ENCODE data around the gene SLC25A39. TPM values are rescaled to one million over a fixed set of nuclear protein-coding genes. Genes with fewer than 3 reads are reported as not detected.
"Not testable (repeated sequence)": the region's sequence is repeated elsewhere in the genome, so short reads cannot be mapped to it uniquely, and the experiment has no call there.

Gene SLC25A39
- total RNA-seq, 1 donor from 2014 or later: 91.6 TPM

DNA sequence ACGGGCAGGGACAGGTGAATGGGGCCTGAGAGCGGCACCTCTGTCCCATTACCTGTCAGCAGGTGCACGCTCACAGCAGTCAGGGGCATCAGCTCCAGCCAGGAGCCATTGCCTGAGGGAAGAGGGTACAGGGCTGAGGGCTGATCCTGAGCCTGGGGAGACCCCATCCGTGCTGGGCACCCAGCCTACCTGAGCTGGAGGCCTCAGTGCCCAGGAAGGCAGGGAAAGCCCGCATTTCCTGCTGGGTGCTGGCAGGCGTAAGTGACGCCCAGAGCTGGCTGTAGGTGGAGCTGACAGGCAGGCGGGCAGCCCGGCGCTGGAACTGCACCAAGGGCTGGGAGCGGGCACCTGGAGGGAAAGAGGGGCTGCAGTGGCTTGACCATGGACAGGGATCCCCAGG lies 31.6 kb upstream of the SLC25A39 start:
- no peak for ATAC-seq
- intact Hi-C loops (cut with DNase I): no loop called here
- no peak for DNase-seq (ENCODE audit: low spot score)

DNA sequence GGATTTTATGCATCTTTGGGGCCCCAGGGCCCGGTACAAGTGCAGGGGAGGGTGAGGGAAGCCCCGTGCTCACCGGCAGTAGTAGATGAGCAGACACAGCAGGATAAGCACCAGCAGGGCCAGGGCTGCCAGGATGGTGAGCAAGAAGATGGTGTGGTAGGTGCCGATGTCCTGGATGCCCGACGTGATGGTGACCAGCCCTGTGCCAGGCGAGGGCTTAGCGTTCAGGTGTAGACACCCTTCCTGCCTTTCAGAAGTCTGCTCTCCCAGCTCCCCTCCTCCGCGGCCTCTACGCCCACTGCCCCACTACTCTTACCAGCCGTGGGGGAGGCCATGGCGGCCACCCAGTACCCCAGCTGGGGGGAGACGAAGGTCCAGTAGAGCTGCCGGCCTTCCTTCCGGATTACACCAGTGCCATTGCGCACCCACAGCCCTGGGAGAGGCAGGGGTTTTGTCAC lies 31.0 kb upstream of the SLC25A39 start:
- ATAC-seq (no peak), DNase-seq (ENCODE audit: low spot score) (no peak)
- intact Hi-C loops (cut with DNase I): no loop called here

DNA sequence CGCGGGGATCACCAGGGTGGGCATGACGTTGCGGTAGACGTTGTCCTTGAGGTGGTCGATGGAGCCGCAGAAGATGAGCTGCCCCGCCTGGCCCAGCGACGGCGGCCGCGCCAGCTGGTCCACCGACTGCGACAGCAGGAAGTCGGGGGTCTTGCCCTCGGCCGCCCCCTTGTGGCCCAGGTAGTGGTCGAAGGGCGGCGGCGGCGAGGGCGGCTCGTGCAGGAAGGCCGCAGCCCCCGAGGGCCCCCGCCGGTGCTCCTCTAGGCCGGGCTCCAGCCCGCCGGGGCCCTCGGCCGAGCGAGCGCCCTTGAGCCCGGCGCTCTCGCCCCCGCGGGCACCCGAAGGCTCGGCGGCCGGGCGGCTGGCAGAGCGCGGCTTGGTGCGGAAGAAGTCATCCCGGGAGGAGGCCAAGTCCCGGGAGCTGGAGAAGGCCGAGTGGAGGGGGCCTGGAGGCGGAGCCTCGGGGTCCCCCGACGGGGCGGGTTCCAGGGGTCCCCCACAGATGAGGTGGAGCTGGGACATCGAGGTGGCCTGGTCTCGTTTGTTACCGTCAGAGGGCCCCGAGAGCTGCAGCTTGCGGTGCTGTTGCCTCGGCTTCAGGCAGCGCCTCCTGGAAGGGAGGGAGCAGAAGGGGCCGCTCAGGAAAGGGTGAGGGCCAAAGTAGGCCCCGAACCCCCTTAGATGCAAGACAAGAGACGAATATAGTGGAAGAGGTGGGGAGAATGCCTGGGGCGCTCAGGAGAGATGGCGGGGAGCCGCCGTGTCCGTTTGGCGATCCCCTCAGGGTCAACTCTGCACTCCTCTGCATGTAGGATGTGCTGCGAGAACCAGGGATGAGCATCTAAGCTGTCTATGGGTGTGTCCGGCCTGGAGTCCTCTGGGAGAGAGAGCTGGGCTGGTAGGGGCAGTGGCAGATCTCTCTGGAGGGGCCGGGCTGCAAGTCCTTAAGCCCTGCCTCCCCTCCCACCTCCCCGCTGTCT lies 30.2 kb upstream of the SLC25A39 start:
- ATAC-seq: no peak
- no peak for DNase-seq (ENCODE audit: low spot score)
- intact Hi-C loops (cut with DNase I): no loop called here

DNA sequence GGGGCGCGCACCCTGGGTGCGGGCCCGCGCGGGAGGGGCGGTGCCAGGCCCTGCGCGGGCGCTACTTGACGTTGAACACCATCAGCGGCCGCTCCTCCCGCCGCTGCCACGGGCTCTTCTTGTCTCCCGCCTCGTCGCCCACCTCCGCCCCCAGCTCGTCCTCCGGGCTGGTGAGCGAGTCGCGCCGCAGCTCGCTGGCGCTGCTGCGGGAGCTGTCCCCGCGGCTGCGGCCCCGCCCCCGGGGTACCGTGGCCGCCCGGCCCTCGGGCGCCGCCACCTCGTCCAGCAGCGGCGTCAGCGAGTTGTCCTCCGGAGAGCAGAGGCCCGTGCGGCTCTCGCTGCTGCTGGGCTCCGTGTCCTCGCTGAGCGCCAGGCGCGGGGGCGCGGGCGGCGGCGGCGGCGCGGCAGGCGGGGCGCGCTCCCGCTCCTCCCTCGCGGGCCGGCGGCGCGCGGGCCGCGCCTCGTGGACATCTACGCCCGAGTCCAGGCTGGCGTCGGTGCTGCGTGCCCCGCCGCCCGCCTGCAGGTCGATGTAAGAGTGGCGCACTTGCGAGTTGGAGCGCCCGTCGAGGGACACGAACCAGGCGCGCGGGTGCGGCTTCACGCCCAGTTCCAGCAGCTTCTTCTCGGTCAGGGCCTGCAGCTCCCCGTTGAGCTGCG lies 29.2 kb upstream of the SLC25A39 start:
- ATAC-seq (no peak), DNase-seq (ENCODE audit: low spot score) (no peak)

DNA sequence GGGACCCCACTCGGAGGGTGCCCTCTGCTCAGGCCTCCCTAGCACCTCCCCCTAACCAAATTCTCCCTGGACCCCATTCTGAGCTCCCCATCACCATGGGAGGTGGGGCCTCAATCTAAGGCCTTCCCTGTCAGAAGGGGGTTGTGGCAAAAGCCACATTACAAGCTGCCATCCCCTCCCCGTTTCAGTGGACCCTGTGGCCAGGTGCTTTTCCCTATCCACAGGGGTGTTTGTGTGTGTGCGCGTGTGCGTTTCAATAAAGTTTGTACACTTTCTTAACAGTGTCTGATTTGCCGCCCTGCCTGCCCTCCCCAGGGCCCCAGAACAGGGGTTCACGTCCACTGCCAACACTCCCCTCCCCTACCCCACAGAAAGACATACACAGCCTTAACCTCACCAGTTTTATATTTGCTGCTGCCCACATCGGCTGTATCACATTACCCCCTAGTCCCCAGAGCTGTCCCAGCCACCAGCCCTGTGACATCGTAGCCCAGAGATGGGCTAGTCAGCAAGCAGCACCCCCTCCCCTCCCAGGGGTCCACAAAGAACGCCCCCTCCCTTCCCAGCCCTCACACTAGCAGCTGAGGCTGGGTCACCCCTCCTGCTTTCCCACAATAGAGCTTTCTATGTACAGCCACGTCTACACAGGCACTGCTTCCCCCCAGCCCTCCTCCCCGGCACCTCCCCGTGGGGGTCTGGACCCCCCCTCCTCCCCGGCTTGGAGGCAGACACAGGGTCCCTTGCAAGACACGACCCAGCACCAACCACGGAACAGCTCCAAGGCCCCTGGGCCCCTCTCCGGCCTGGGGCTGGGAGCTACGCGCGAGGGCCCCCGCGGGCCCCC lies 28.4 kb upstream of the SLC25A39 start:
- DNase-seq (ENCODE audit: low spot score): no peak
- intact Hi-C loops (cut with DNase I): no loop called here
- no peak for ATAC-seq

More for the DNA sequence above, 29.2 kb upstream of the SLC25A39 start:
- intact Hi-C loops (cut with DNase I): no loop called here

DNA sequence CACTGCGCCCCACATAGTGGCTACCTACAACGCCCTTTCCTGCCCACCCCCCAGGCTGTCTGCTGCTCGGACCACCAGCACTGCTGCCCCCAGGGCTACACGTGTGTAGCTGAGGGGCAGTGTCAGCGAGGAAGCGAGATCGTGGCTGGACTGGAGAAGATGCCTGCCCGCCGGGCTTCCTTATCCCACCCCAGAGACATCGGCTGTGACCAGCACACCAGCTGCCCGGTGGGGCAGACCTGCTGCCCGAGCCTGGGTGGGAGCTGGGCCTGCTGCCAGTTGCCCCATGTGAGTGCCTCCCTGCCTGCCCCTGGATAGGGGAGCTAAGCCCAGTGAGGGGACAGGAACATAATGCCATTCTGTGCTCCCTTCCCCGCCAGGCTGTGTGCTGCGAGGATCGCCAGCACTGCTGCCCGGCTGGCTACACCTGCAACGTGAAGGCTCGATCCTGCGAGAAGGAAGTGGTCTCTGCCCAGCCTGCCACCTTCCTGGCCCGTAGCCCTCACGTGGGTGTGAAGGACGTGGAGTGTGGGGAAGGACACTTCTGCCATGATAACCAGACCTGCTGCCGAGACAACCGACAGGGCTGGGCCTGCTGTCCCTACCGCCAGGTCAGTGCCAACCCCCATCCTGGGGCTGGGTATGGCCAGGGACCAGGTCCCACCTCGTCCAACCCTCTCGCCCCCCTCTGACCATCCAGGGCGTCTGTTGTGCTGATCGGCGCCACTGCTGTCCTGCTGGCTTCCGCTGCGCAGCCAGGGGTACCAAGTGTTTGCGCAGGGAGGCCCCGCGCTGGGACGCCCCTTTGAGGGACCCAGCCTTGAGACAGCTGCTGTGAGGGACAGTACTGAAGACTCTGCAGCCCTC lies 27.6 kb upstream of the SLC25A39 start:
- intact Hi-C loops (cut with DNase I): no loop called here
- DNase-seq (ENCODE audit: low spot score): no peak

DNA sequence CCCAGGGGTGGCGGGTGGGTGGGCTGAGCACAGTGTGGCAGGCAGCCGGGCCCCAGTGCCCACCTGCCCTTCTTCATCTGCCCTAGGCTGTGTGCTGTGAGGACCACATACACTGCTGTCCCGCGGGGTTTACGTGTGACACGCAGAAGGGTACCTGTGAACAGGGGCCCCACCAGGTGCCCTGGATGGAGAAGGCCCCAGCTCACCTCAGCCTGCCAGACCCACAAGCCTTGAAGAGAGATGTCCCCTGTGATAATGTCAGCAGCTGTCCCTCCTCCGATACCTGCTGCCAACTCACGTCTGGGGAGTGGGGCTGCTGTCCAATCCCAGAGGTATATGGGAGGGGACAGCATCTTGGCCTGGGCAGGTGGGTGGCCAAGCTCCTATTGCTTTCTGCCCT lies 26.8 kb upstream of the SLC25A39 start:
- DNase-seq (ENCODE audit: low spot score) (no peak), ATAC-seq (no peak)
- intact Hi-C loops (cut with DNase I): no loop called here

More for the DNA sequence above, 27.6 kb upstream of the SLC25A39 start:
- no peak for ATAC-seq

DNA sequence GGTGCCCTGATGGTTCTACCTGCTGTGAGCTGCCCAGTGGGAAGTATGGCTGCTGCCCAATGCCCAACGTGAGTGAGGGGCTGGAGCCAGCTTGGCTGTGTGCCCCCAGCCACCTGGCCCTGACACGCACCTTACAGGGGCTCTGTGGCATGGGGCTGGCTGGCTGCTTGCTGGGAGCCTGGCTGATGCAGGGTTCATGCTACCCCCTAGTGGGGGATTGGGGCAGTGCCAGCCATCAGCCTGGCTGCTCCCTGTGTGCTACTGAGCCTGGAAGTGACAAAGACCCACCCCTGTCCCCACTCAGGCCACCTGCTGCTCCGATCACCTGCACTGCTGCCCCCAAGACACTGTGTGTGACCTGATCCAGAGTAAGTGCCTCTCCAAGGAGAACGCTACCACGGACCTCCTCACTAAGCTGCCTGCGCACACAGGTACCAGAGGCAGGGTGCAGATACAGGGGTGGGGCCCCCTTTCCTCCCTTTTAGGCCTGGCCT lies 26.2 kb upstream of the SLC25A39 start:
- peak; percentile 48 for ATAC-seq
- intact Hi-C loops (cut with DNase I): no loop called here
- DNase-seq (ENCODE audit: low spot score): no peak

DNA sequence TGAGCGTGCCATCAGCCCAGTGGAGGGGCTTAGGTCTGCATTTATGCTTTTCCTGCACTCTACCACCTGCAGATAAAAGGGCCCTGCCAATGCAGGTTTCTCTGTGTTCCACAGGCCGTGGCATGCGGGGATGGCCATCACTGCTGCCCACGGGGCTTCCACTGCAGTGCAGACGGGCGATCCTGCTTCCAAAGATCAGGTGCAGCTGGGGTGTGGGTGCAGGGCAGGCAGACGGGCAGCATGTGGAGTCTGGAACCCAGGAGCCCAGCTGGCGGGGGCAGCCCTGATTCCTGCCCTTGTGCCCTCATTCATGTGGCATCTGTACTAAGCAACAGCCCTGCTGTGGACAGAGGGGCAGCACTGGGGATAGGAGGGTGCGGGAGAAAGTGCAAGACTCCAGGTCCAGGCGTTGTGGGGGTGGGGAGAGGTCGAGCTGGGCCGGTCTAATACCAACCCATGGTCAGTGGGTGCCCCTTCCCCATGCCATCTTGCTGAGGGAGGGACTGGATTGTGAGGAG lies 25.0 kb upstream of the SLC25A39 start:
- DNase-seq (ENCODE audit: low spot score) (no peak), ATAC-seq (no peak)
- intact Hi-C loops (cut with DNase I): no loop called here

DNA sequence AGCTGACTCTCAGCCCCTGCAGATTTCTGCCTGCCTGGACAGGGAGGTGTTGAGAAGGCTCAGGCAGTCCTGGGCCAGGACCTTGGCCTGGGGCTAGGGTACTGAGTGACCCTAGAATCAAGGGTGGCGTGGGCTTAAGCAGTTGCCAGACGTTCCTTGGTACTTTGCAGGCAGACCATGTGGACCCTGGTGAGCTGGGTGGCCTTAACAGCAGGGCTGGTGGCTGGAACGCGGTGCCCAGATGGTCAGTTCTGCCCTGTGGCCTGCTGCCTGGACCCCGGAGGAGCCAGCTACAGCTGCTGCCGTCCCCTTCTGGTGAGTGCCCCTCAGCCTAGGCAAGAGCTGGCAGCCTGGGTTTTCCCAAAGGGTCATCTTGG lies 24.4 kb upstream of the SLC25A39 start:
- DNase-seq (ENCODE audit: low spot score) (no peak), ATAC-seq (no peak)
- intact Hi-C loops (cut with DNase I): no loop called here

DNA sequence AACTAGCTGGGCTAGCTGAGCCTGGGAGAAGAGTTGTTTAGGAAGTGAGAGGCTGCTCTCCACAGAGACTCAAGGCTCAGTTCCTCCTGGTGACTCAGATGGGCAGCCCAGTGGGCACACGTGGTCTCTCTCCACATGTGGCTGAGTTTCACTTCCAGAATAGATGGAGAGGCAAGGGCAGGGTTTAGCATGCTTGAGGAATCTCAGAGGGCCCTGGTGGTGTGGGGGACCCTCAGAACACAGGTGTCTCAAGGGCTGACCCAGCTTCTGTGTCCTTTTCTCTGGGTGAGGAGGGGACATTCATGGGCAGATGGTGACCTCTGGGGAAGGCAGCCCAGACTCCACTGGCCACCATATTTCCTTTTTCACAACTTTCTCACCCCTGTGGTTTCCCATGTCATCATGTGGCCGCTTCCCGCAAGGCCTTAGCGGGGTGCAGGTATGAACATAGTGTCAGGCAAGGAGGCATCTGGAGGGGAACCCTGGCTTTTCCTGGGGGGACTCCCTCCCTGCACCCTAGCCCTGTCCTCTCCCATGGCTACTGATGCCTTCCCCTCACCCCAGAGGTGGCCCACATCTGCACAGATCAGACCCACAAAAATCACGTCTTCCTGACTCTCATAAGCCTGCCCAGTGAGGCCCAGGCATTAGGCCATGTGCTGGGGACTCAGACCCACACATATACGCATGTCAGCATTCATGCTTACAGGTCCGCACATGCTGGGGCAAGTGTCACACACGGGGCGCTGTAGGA lies 23.8 kb upstream of the SLC25A39 start:
- intact Hi-C loops (cut with DNase I): no loop called here
- DNase-seq (ENCODE audit: low spot score) (no peak), ATAC-seq (no peak)

DNA sequence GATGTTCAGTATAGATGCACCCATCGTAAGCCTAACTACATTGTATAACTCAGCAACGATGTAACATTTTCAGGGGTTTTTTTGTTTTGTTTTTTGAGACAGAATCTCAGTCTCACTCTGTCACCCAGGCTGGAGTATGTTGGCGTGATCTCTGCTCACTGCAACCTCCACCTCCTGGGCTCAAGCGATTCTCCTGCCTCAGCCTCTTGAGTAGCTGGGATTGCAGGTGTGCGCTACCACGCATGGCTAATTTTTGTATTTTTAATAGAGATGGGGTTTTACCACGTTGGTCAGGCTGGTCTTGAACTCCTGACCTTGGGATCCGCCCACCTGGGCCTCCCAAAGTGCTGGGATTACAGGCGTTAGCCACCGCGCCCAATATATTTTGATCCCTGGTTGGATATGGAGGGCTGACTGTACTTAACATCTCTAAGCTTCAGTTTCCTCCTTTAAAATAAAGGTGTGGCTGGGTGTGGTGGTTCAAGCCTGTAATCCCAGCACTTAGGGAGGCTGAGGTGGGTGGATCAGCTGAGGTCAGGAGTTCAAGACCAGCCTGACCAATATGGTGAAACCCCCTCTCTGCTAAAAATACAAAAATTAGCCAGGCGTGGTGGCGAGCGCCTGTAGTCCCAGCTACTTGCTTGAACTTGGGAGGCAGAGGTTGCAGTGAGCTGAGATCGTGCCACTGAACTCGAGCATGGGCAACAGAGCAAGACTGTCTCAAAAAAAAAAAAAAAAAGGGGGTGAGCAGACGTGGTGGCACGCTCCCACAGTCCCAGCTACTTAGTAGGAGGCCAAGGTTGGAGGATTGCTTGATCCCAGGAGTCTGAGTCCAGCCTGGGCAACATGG lies 22.8 kb upstream of the SLC25A39 start:
- ATAC-seq; intact Hi-C loops (cut with DNase I); DNase-seq (ENCODE audit: low spot score): not testable (repeated sequence)

DNA sequence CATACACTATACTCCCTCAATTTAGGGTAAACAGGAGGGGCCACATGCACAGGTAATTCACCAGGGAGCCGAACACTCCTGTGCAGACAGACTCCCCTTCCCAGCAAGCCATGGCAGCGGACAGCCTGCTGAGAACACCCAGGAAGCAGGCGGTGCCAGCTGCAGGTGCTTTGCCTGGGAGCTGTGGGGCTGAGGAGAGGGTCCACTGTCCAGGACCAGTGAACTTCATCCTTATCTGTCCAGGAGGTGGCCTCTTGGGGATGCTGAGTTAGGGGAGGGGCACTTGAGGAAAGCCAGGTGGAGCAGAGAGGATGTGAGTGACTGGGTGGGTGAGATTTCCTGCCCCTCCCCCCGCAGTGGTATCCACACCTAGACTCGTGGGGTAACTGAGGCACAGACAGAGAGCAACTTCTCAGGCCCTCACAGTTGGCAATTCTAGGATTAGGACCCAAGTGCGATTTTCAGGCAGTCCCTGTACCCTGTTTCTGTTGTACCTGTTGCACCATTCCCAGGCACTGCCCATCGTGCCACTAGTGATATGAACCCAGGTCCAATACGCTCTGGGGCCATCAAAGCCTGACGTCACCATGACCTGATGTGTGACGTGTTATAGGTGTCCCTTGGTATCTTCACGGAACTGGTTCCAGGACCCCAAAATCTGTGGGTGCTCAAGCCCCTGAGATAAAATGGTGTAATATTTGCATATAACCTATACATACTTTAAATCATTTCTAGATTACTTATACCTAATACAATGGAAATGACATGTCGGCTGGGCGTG lies 21.6 kb upstream of the SLC25A39 start:
- no peak for ATAC-seq
- no peak for DNase-seq (ENCODE audit: low spot score)
- intact Hi-C loops (cut with DNase I): no loop called here

DNA sequence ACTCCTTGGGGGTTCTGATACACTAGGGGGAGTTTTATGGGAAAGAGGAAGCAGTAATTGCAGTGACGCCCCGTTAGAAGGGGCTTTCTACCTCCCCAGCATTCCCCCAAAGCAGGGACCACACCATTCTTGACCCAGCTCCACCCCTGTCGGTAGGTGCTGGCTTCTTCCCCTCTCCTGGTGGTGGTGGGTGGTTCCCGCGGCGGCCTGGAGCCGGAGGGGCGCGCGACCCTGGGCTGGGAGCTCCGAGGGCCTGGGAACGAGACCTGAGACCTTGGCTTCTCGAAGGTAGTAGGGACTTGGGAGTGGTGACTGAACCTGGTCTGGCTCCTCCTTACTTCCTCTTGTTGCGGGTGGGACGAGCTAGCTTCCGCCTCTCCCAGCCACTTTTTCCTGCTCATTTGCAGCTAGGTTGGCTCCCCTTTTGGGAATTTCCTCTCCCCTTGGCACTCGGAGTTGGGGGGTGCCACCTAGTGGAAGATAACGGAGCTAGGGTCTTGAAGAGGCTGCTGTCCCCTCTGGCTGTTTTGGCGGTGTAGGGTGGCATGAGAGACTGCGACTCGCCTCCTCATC lies 20.9 kb upstream of the SLC25A39 start:
- ATAC-seq (peak; percentile 33), DNase-seq (ENCODE audit: low spot score) (no peak)
- intact Hi-C loops (cut with DNase I): no loop called here

DNA sequence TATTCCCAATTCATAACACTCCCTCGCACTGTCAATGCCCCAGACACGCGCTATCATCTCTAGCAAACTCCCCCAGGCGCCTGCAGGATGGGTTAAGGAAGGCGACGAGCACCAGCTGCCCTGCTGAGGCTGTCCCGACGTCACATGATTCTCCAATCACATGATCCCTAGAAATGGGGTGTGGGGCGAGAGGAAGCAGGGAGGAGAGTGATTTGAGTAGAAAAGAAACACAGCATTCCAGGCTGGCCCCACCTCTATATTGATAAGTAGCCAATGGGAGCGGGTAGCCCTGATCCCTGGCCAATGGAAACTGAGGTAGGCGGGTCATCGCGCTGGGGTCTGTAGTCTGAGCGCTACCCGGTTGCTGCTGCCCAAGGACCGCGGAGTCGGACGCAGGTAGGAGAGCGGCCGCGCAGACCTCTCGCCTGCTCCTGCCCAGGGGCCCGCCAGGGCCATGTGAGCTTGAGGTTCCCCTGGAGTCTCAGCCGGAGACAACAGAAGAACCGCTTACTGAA lies 20.4 kb upstream of the SLC25A39 start, which contains the start of gene GRN:
Gene GRN, plus strand, starts transcription at position 364 of the 515 bp plus-strand sequence. CDS start 3,863 bp downstream, outside the sequence.
- intact Hi-C loops (cut with DNase I): no loop called here
- ATAC-seq: peak; percentile 98

More for the DNA sequence above, 20.4 kb upstream of the SLC25A39 start, which contains the start of gene GRN:
- peak; percentile 94 for DNase-seq (ENCODE audit: low spot score)

Data from sciatic nerve (tissue), 2 donors.